ENCODE results near the gene TOX2. TPM values are rescaled to one million over a fixed set of nuclear protein-coding genes. Genes with fewer than 3 reads are reported as not detected.

TOX2 gene
- polyA plus RNA-seq, 3 donors, result 0.39 to 0.56 (median 0.47) TPM

DNA sequence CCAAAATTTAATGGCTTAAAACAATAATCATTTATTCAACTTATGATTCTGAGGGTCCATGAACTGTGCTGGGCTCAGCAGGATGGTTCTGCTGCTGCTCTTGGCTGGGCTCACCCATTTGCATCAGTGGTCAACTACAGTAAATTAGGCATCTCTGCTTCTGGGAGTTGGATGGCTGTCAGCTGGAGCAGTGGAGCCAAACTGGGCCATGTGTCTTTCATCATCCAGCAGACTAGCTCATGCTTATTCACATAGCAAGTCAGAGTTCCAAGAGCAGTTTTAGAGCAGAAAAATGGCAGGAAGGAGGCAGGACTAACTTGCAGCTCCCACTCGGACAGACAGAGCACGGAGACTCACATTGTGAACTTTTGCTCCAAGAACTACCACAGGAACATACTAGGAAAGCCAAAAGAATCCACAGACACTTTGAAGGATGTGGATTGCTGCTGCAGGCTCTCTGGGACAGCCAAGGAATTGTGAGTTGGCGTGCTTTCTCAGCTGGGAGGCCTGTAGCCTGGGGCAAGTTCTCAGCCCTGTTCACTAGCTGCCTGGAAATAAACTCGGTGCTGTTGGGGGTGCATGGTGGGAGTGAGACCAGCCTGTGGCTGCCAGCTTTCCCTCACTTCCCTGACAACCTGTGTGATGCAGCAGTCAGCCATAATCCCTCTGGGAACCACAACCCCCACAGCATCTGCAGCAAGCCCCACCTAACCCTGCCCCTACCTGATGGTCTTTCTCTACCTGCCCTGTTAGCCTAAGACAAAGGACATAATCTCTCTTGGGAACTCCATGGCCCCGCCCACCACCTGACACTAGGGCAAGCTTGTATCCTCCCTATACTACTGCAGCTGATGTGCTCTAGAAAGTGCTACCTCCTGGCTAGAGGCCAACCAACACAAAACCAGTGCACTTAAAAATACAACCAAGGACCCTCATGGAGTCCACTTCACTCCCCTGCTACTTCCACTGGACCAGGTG lies 143.3 kb downstream of the TOX2 start:
- Histone ChIP-seq H3K4me3 (replicated peaks in 1 of 3; ENCODE audit: low read depth in 2 of 3, low read length in 3 of 3) (no peak overlapping the region), H3K9me3 (replicated peaks in 1 of 2; ENCODE audit: control insufficient read depth in 1 of 2, insufficient read depth in 1 of 2, low read length in 2 of 2) (peaks cover 0 to 3% of the 10 kb centered on the region in 2 donors), H2AFZ (ENCODE audit: insufficient read depth, low read depth, low read length, poor library complexity, severe bottlenecking) (no peak overlapping the region), H3K4me1 (ENCODE audit: control insufficient read depth in 1 of 2, insufficient read depth in 2 of 2, low read length in 2 of 2) (no peaks in the 10 kb centered on the region), H4K20me1 (ENCODE audit: insufficient read depth, low read length) (no peaks in the 10 kb centered on the region), H3K4me2 (replicated peaks; ENCODE audit: extremely low read depth, low read length, poor library complexity, severe bottlenecking) (no peak overlapping the region), H3K36me3 (replicated peaks in 1 of 2; ENCODE audit: control insufficient read depth in 1 of 2, insufficient read depth in 2 of 2, low read length in 2 of 2) (no peaks in the 10 kb centered on the region), H3K9ac (ENCODE audit: insufficient read depth, low read length, poor library complexity, severe bottlenecking) (no peak overlapping the region), H3K27me3 (ENCODE audit: control insufficient read depth in 2 of 2, insufficient read depth in 2 of 2, low read length in 2 of 2) (no peaks in the 10 kb centered on the region), H3K27ac (ENCODE audit: low read depth in 1 of 2, low read length in 2 of 2) (no peak overlapping the region), H3K79me2 (ENCODE audit: insufficient read depth, low read length) (no peaks in the 10 kb centered on the region)
- Mint-ChIP-seq H3K4me1 (peaks cover 1% of the 10 kb centered on the region), H3K4me3 (no peak overlapping the region), H3K27ac (peak overlapping the region in 1 of 7 donors; percentile 7), H3K36me3 (peaks cover 0 to 2% of the 10 kb centered on the region in 2 donors), H3K27me3 (ENCODE audit: low read depth in 3 of 3) (peaks cover 3 to 7% (median 6%) of the 10 kb centered on the region in 3 donors), H3K9me3 (peaks cover 0 to 8% (median 0%) of the 10 kb centered on the region in 7 donors)
- intact Hi-C loops (cut with micrococcal nuclease), result loop anchor here (2.0 to 10.0 kb wide), 2 partner anchors 23 to 63 kb away; no protein-coding TSS in a partner anchor
- TF ChIP-seq, protein P1, sequence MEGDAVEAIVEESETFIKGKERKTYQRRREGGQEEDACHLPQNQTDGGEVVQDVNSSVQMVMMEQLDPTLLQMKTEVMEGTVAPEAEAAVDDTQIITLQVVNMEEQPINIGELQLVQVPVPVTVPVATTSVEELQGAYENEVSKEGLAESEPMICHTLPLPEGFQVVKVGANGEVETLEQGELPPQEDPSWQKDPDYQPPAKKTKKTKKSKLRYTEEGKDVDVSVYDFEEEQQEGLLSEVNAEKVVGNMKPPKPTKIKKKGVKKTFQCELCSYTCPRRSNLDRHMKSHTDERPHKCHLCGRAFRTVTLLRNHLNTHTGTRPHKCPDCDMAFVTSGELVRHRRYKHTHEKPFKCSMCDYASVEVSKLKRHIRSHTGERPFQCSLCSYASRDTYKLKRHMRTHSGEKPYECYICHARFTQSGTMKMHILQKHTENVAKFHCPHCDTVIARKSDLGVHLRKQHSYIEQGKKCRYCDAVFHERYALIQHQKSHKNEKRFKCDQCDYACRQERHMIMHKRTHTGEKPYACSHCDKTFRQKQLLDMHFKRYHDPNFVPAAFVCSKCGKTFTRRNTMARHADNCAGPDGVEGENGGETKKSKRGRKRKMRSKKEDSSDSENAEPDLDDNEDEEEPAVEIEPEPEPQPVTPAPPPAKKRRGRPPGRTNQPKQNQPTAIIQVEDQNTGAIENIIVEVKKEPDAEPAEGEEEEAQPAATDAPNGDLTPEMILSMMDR (IDR thresholded peaks at IDR 0.05), result no peak
- no peak for DNase-seq
- WGBS (ENCODE audit: insufficient coverage), result 87% methylated on average over 3 of the region's 5 CpGs

DNA sequence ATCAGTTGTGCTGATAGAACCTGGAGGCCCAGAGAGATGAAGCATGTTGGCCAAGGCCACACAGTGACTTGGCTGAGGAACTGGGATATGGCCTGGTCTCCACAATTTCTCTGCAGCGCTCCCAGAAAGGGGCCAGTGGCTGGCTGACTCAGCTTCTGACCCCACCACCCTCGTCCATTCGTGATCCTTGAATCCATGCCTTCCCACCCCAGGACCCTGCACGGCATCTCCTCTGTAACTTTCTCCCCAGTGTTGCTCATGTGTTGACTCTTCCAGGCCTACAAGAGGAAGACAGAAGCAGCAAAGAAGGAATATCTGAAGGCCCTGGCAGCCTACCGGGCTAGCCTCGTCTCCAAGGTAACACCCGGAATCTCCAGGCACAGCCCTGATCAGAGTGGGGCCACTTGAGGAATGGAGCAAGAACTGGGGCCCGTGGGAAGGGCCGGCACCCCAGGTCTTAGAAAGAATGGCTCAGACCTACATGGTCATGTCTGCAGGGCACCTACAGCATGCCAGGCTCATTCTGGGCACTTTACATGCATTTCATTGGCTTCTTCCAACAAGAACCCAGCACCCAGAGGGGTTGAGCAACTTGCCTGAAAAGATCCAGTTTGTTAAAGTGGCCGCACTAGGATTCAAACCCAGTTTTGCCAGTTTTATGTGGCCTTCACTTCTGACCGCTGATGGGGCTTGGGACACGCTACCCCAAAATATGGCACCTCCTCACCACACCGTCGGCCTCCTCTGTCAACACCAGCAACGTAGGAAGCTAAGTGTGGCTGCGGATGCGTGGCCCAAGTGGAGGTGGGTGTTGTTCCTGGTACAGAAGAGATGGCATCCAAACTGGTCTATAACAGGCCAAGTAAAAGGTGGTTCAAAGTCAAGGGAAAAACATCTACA lies 150.1 kb downstream of the TOX2 start:
- H3K4me3 ChIP-seq (replicated peaks in 1 of 3; ENCODE audit: low read depth in 2 of 3, low read length in 3 of 3), result no peak overlapping the region
- H3K27ac ChIP-seq (ENCODE audit: low read depth in 1 of 2, low read length in 2 of 2), result no peak overlapping the region
- intact Hi-C loops (cut with micrococcal nuclease), result no loop called here
- WGBS (ENCODE audit: insufficient coverage), result 96% methylated on average over 12 of the region's 17 CpGs
- Mint-ChIP-seq H3K4me1 (peaks cover 26% of the 10 kb centered on the region), H3K4me3 (no peak overlapping the region), H3K27ac (no peak overlapping the region), H3K9me3 (peaks cover 0 to 5% (median 0%) of the 10 kb centered on the region in 7 donors), H3K36me3 (no peaks in the 10 kb centered on the region), H3K27me3 (ENCODE audit: low read depth in 3 of 3) (peaks cover 0 to 4% (median 3%) of the 10 kb centered on the region in 3 donors)
- H3K9ac ChIP-seq (ENCODE audit: insufficient read depth, low read length, poor library complexity, severe bottlenecking), result no peak overlapping the region
- no peak overlapping the region for H2AFZ ChIP-seq (ENCODE audit: insufficient read depth, low read depth, low read length, poor library complexity, severe bottlenecking)
- no peaks in the 10 kb centered on the region for H3K79me2 ChIP-seq (ENCODE audit: insufficient read depth, low read length)
- H4K20me1 ChIP-seq (ENCODE audit: insufficient read depth, low read length), result no peaks in the 10 kb centered on the region
- H3K4me2 ChIP-seq (replicated peaks; ENCODE audit: extremely low read depth, low read length, poor library complexity, severe bottlenecking), result no peak overlapping the region
- no peaks in the 10 kb centered on the region for H3K36me3 ChIP-seq (replicated peaks in 1 of 2; ENCODE audit: control insufficient read depth in 1 of 2, insufficient read depth in 2 of 2, low read length in 2 of 2)
- H3K27me3 ChIP-seq (ENCODE audit: control insufficient read depth in 2 of 2, insufficient read depth in 2 of 2, low read length in 2 of 2), result no peaks in the 10 kb centered on the region
- TF ChIP-seq, protein P1 (IDR thresholded peaks at IDR 0.05), result no peak
- no peak for DNase-seq
- H3K9me3 ChIP-seq (replicated peaks in 1 of 2; ENCODE audit: control insufficient read depth in 1 of 2, insufficient read depth in 1 of 2, low read length in 2 of 2), result no peaks in the 10 kb centered on the region
- peaks cover 20 to 26% of the 10 kb centered on the region in 2 donors for H3K4me1 ChIP-seq (ENCODE audit: control insufficient read depth in 1 of 2, insufficient read depth in 2 of 2, low read length in 2 of 2)
